Right lobe of liver (tissue), 6 donors: ENCODE measurements around the gene NOP9. TPM values are rescaled to one million over a fixed set of nuclear protein-coding genes. Genes with fewer than 3 reads are reported as not detected.
A peak's percentile ranks its signal among the peaks of the same experiment; 100 is the strongest.
"Not testable (repeated sequence)": the region's sequence is repeated elsewhere in the genome, so short reads cannot be mapped to it uniquely, and the experiment has no call there.

Experiments used
- ATAC-seq, 4 donors: fragments of 200-7000 bp; cut with Tn5 transposase; one replicate each; pipeline ENCODE4 v1.9.1; 2020; ENCODE audit warnings: mild to moderate bottlenecking in 4 of 4, moderate library complexity in 4 of 4
- DNase-seq, 3 donors: peaks; one replicate each; pipeline ENCODE4 v3.0.0-alpha.2; 2020
- H3K27ac ChIP-seq, 3 donors: fragments of 200-600 bp; one replicate each; pipeline ENCODE4 v1.8.0; 2022
- H3K27me3 ChIP-seq, 2 donors: fragments of 200-600 bp; one replicate each; pipeline ENCODE4 v1.8.0; 2022
- H3K36me3 ChIP-seq, 4 donors: fragments of 200-600 bp; sonication (generic) in 1 of 4; one replicate each; pipeline versions ENCODE4 v1.5.1 to v1.8.0; 2017 to 2022; ENCODE audit warnings: control low read depth in 1 of 4
- H3K4me1 ChIP-seq, 4 donors: fragments of 200-600 bp; sonication (generic) in 1 of 4; one replicate each; pipeline versions ENCODE4 v1.5.1 to v1.8.0; 2017 to 2022; ENCODE audit warnings: control low read depth in 1 of 4
- H3K4me3 ChIP-seq, 3 donors: fragments of 200-600 bp; one replicate each; pipeline ENCODE4 v1.8.0; 2022
- H3K9me3 ChIP-seq, 4 donors: fragments of 200-600 bp; sonication (generic) in 1 of 4; one replicate each; pipeline versions ENCODE4 v1.5.1 to v1.8.0; 2017 to 2022; ENCODE audit warnings: control low read depth in 1 of 4
- CTCF ChIP-seq, 4 donors: fragments of 200-600 bp in 3 of 4; fragments of 450-650 bp in 1 of 4; IDR thresholded peaks; one replicate each; pipeline versions ENCODE4 v1.5.1 to v1.8.0; 2016 to 2022; ENCODE audit warnings: antibody characterized with exemption in 4 of 4, mild to moderate bottlenecking in 2 of 4
- POLR2A ChIP-seq: fragments of 450-650 bp; IDR thresholded peaks from one replicate; pipeline ENCODE4 v1.6.1; 2017; ENCODE audit warnings: antibody characterized with exemption, mild to moderate bottlenecking
- WGBS: methylation state at CpG from one replicate; pipeline ENCODE4 v1.1.6; 2018; ENCODE audit warnings: low coverage, low lambda C conversion rate; ENCODE audit not compliant: insufficient coverage; ENCODE audit errors: missing lambda C conversion rate; 5-methylcytosine and 5-hydroxymethylcytosine counted together
- intact Hi-C, 2 donors: fragments of 100-400 bp; cut with DNase I; formaldehyde crosslinking; loops; one replicate each; pipeline versions ENCODE4 v1.11.2 to v1.14.1; 2022
- total RNA-seq, 6 experiments: library from RNA; depleted of rRNA in 2 of 6; stranded (reverse); fragments of >200 nt in 2 of 6; fragmentation: NEBNext Ultra II Directional in 3 of 6; extraction: Animal tissue kit (Norgen Biotek cat#: 25700) in 3 of 6; gene quantifications; one replicate each; pipeline versions ENCODE4 v1.1.0 to v1.2.4, GENCODE V29; 2016 to 2023
- donor health status: DM: no; HTN: yes; CAD: no.
- donor health status: DM: no; HTN: no; CAD: no.
- donor health status: DM: no; HTN: no; CAD: no.
- donor health status: DM: no; HTN: yes; CAD: no.
- donor health status: DM: no; HTN: yes; CAD: no.

Gene NOP9
- total RNA-seq, 6 experiments from 2014 or later = 8.2 to 15.3 (median 11.4) TPM

GRCh38 chr14:24324024-24324423, 24.4 kb downstream of the NOP9 start:
- intact Hi-C loops = no loop called here
- Histone ChIP-seq H3K9me3 (no peaks in the 10 kb centered on the region), H3K4me3 (no peak overlapping the region), H3K4me1 (no peaks in the 10 kb centered on the region), H3K27ac (no peak overlapping the region), H3K36me3 (no peaks in the 10 kb centered on the region), H3K27me3 (no peaks in the 10 kb centered on the region)
- DNase-seq (no peak), ATAC-seq (no peak)
- WGBS = 63% methylated on average over 4 of the region's 6 CpGs
- TF ChIP-seq CTCF (IDR thresholded peaks at IDR 0.05) (no peak), POLR2A (no peak)

- H3K36me3 ChIP-seq = no peaks in the 10 kb centered on the region
- TF ChIP-seq POLR2A (no peak), CTCF (IDR thresholded peaks at IDR 0.05) (no peak)
- no peaks in the 10 kb centered on the region for H3K27me3 ChIP-seq
- no peak overlapping the region for H3K4me3 ChIP-seq
- H3K4me1 ChIP-seq = no peaks in the 10 kb centered on the region
- DNase-seq = no peak
- H3K9me3 ChIP-seq = no peaks in the 10 kb centered on the region
- no peak overlapping the region for H3K27ac ChIP-seq
- intact Hi-C loops = no loop called here
- no peak for ATAC-seq
- 58% methylated on average over 2 of the region's 5 CpGs for WGBS
Observed at GRCh38 chr14:24325041-24325530, 25.4 kb downstream of the NOP9 start.

- 68% methylated on average over 6 of the region's 9 CpGs for WGBS
- Histone ChIP-seq H3K36me3 (no peaks in the 10 kb centered on the region), H3K27ac (no peak overlapping the region), H3K4me1 (no peaks in the 10 kb centered on the region), H3K27me3 (no peaks in the 10 kb centered on the region), H3K9me3 (no peaks in the 10 kb centered on the region), H3K4me3 (no peak overlapping the region)
- TF ChIP-seq CTCF (IDR thresholded peaks at IDR 0.05) (no peak), POLR2A (no peak)
- intact Hi-C loops = no loop called here
- ATAC-seq (no peak), DNase-seq (no peak)
Observed at GRCh38 chr14:24325963-24326362, 26.3 kb downstream of the NOP9 start.

GRCh38 chr14:24327303-24327702, 27.7 kb downstream of the NOP9 start:
- intact Hi-C loops = no loop called here
- H3K27me3 ChIP-seq = no peaks in the 10 kb centered on the region
- H3K4me1 ChIP-seq = peaks cover 0 to 1% (median under 1%) of the 10 kb centered on the region in 4 donors
- DNase-seq = no peak
- no peaks in the 10 kb centered on the region for H3K9me3 ChIP-seq
- H3K36me3 ChIP-seq = no peaks in the 10 kb centered on the region
- TF ChIP-seq CTCF (IDR thresholded peaks at IDR 0.05) (no peak), POLR2A (no peak)
- H3K27ac ChIP-seq = peak overlapping the region in 1 of 3 donors; percentile 5
- H3K4me3 ChIP-seq = no peak overlapping the region
- whole genome bisulfite sequencing = no CpG with 5 or more reads among the region's 2 CpGs
- peak; percentile 5 to 38 (median 24) for ATAC-seq

GRCh38 chr14:24327914-24328313, 28.3 kb downstream of the NOP9 start:
- intact Hi-C loops, H3K36me3 ChIP-seq, H3K4me3 ChIP-seq, H3K4me1 ChIP-seq, H3K27me3 ChIP-seq, ATAC-seq, H3K9me3 ChIP-seq, H3K27ac ChIP-seq: not testable (repeated sequence)
- TF ChIP-seq CTCF (IDR thresholded peaks at IDR 0.05) = peak; percentile 58 to 68 (median 59)
- DNase-seq = peak in 1 of 3 donors; percentile 63
- 0% methylated on average over 8 of the region's 9 CpGs for WGBS
